Measurements from ENCODE around the gene WFDC11.

DNA sequence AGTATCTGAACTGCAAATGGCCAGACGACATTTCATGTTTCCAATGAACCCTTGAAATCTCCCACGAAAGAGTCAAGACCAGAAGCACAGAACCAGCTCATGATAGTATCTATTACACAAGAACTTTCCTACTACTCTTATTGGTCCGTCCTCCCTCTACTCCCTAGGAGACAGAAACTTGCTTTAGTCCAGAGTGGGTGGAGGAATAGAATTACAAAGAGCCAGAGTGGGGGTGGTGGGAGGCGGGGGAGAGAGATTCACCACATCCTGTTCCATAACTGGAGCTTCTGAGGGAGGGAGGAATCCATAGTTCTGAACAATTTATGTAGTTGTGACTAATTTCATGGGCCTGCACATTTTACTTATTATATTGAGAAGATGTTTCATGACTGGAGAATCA lies 59.0 kb downstream of the WFDC11 start:
- TF ChIP-seq, protein P1, sequence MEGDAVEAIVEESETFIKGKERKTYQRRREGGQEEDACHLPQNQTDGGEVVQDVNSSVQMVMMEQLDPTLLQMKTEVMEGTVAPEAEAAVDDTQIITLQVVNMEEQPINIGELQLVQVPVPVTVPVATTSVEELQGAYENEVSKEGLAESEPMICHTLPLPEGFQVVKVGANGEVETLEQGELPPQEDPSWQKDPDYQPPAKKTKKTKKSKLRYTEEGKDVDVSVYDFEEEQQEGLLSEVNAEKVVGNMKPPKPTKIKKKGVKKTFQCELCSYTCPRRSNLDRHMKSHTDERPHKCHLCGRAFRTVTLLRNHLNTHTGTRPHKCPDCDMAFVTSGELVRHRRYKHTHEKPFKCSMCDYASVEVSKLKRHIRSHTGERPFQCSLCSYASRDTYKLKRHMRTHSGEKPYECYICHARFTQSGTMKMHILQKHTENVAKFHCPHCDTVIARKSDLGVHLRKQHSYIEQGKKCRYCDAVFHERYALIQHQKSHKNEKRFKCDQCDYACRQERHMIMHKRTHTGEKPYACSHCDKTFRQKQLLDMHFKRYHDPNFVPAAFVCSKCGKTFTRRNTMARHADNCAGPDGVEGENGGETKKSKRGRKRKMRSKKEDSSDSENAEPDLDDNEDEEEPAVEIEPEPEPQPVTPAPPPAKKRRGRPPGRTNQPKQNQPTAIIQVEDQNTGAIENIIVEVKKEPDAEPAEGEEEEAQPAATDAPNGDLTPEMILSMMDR (IDR thresholded peaks at IDR 0.05): no peak
- TF ChIP-seq POLR2A (IDR thresholded peaks at IDR 0.05) (no peak), EP300 (IDR thresholded peaks at IDR 0.05) (no peak)
